Pancreas (tissue), 10 donors: ENCODE data around the gene ANTKMT. TPM values are rescaled to one million over a fixed set of nuclear protein-coding genes. Genes with fewer than 3 reads are reported as not detected.

Experiments
- ATAC-seq, 4 donors: fragments of 200-7000 bp; cut with Tn5 transposase; one replicate each; pipeline versions ENCODE4 v1.8.0 to v1.9.1; 2020; ENCODE audit warnings: mild to moderate bottlenecking in 4 of 4, moderate library complexity in 4 of 4
- DNase-seq, 6 donors: peaks; one replicate each; pipeline ENCODE4 v3.0.0-alpha.2; 2020
- FAIRE-seq: peaks from 2 replicates; lab custom pipeline; 2012; peaks lifted over from hg19 to GRCh38; lab: Jason Lieb, UNC
- H3K27ac ChIP-seq, 4 donors: fragments of 200-600 bp; sonication (generic); 1 replicate in 3 of 4; 2 replicates in 1 of 4; pipeline versions ENCODE4 v1.5.0 to v1.8.0; 2020
- H3K27me3 ChIP-seq, 4 donors: fragments of 200-600 bp; one replicate each; pipeline ENCODE4 v1.8.0; 2021
- H3K36me3 ChIP-seq, 3 donors: fragments of 200-600 bp; sonication (generic) in 1 of 3; one replicate each; pipeline versions ENCODE4 v1.5.0 to v1.8.0; 2020 to 2021
- H3K4me1 ChIP-seq, 3 donors: fragments of 200-600 bp; one replicate each; pipeline ENCODE4 v1.8.0; 2021
- H3K4me3 ChIP-seq, 4 donors: fragments of 200-600 bp; sonication (generic) in 2 of 4; one replicate each; pipeline versions ENCODE4 v1.5.0 to v1.8.0; 2020 to 2021
- H3K9me3 ChIP-seq, 4 donors: fragments of 200-600 bp; one replicate each; pipeline ENCODE4 v1.8.0; 2021
- WGBS, 2 donors: extraction: QIAGEN DNeasy Blood & Tissue Kit; methylation state at CpG; one replicate each; pipeline ENCODE4 v1.1.7; 2013; 5-methylcytosine and 5-hydroxymethylcytosine counted together
- intact Hi-C, 3 donors: fragments of 100-400 bp; cut with DNase I; formaldehyde crosslinking; loops; one replicate each; pipeline versions ENCODE4 v1.11.1 to v1.14.2; 2022
- polyA plus RNA-seq, 2 donors: library from polyadenylated mRNA; stranded (reverse); fragments of 200-250 nt; gene quantifications; one replicate each; pipeline ENCODE4 v1.2.3, GENCODE V29; 2013
- total RNA-seq, 6 donors: library from RNA; stranded (reverse); fragmentation: NEBNext Ultra II Directional in 4 of 6; extraction: Animal tissue kit (Norgen Biotek cat#: 25700) in 4 of 6; gene quantifications; one replicate each; pipeline versions ENCODE4 v1.2.1 to v1.2.4, GENCODE V29; 2021 to 2023
- TF ChIP-seq, protein P1 (sequence below), 4 donors: fragments of 200-600 bp; sonication (generic) in 3 of 4; IDR thresholded peaks; one replicate each; pipeline versions ENCODE4 v1.5.0 to v1.8.0; 2021; ENCODE audit warnings: antibody characterized with exemption in 4 of 4
- donor health status: healthy with polysubstance abuse.
- donor health status: DM: no; HTN: no; CAD: no; lungs with moderate emphysema.
- donor health status: DM: no; HTN: no; CAD: no.
- donor health status: control.
- donor health status: control.
- donor health status: Bipolar disorder and iron deficiency.
- donor health status: DM: yes; HTN: yes; CAD: no.
- donor health status: DM: no; HTN: no; CAD: no.
- donor health status: DM: no; HTN: no; CAD: no.
- donor health status: DM: yes; HTN: yes; CAD: no.

Gene ANTKMT
- total and polyA plus RNA-seq, 8 donors: 12.2 to 41.7 (median 22.1) TPM

DNA sequence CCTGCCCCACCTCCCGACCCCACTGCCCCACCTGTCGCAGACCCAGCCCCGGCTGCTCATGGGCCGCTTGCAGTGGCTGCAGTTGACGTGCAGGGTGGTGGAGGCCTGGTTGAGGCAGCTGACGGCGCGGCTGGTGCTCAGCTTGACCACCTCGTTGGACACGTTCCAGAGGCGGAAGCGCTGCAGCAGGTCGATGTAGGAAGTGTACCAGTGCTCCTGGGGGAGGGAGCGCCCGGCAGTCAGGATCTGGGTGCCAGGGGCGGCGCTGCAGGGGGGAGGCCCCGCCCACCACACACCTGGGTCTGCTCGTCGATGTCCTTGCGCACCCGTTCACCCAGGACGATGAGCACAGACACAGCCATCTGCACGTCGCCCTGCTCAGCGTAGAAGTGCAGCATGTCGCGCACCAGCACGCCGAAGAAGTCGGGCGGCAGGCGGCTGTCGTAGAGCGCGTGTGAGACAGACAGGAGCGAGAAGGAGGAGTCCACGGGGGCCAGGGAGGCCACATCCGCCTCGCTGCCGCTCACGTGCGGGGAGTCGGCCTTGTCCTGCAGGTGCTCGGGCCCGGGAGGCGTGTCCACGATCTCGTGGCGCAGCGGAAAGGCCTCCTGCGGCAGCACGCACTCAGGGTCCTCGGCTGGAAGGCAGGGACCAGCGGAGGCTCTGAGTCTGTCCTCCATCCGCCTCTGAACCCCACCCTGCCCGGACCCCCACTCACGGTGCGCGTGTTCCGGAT lies 35.8 kb upstream of the ANTKMT start:
- peak overlapping the region in 1 of 4 donors; percentile 80 for H3K27ac ChIP-seq
- DNase-seq: peak in 3 of 6 donors; percentile 49 to 78 (median 64)
- TF ChIP-seq, protein P1, sequence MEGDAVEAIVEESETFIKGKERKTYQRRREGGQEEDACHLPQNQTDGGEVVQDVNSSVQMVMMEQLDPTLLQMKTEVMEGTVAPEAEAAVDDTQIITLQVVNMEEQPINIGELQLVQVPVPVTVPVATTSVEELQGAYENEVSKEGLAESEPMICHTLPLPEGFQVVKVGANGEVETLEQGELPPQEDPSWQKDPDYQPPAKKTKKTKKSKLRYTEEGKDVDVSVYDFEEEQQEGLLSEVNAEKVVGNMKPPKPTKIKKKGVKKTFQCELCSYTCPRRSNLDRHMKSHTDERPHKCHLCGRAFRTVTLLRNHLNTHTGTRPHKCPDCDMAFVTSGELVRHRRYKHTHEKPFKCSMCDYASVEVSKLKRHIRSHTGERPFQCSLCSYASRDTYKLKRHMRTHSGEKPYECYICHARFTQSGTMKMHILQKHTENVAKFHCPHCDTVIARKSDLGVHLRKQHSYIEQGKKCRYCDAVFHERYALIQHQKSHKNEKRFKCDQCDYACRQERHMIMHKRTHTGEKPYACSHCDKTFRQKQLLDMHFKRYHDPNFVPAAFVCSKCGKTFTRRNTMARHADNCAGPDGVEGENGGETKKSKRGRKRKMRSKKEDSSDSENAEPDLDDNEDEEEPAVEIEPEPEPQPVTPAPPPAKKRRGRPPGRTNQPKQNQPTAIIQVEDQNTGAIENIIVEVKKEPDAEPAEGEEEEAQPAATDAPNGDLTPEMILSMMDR (IDR thresholded peaks at IDR 0.05): no peak

DNA sequence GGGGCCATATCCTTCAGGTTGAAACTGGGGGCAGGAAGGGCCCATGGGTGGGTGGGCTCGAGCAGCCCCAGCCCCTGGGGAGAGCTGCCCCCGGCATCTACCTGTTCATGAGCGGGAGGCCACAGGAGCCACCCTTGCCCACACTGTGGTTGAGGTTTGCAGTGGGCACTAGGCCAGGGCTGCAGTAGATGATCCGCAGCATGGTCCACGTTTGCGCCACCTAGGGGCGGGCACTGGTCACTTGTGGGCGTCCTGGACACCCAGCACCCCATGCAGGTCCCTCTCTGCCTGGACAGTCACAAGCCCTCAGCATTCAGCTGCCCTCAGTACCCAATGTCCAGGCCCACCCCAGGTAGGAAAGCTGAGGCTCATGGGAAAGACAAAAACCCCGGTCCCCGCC lies 35.0 kb upstream of the ANTKMT start:
- Histone ChIP-seq H3K4me1 (peaks cover 13 to 36% (median 33%) of the 10 kb centered on the region in 3 donors), H3K4me3 (no peak overlapping the region), H3K9me3 (no peaks in the 10 kb centered on the region), H3K27ac (no peak overlapping the region), H3K36me3 (peaks cover 0 to 14% (median 13%) of the 10 kb centered on the region in 3 donors), H3K27me3 (no peaks in the 10 kb centered on the region)
- intact Hi-C loops: no loop called here
- 52 to 64% methylated on average over 10 of the region's 10 CpGs for WGBS, 2 donors
- ATAC-seq (no peak), DNase-seq (peak in 4 of 6 donors; percentile 52 to 86 (median 76)), FAIRE-seq (no peak)
- TF ChIP-seq, protein P1 (IDR thresholded peaks at IDR 0.05): peak in 3 of 4 donors; percentile 17 to 30 (median 20)

More for the DNA sequence above, 35.8 kb upstream of the ANTKMT start:
- ATAC-seq (no peak), FAIRE-seq (no peak)
- 88 to 89% methylated on average over 55 to 61 of the region's 61 CpGs for WGBS, 2 donors
- Histone ChIP-seq H3K36me3 (peaks cover 0 to 14% (median 13%) of the 10 kb centered on the region in 3 donors), H3K4me3 (peak overlapping the region; percentile 52 to 80 (median 72)), H3K4me1 (peaks cover 14 to 37% (median 33%) of the 10 kb centered on the region in 3 donors), H3K27me3 (no peaks in the 10 kb centered on the region), H3K9me3 (no peaks in the 10 kb centered on the region)
- intact Hi-C loops: no loop called here

DNA sequence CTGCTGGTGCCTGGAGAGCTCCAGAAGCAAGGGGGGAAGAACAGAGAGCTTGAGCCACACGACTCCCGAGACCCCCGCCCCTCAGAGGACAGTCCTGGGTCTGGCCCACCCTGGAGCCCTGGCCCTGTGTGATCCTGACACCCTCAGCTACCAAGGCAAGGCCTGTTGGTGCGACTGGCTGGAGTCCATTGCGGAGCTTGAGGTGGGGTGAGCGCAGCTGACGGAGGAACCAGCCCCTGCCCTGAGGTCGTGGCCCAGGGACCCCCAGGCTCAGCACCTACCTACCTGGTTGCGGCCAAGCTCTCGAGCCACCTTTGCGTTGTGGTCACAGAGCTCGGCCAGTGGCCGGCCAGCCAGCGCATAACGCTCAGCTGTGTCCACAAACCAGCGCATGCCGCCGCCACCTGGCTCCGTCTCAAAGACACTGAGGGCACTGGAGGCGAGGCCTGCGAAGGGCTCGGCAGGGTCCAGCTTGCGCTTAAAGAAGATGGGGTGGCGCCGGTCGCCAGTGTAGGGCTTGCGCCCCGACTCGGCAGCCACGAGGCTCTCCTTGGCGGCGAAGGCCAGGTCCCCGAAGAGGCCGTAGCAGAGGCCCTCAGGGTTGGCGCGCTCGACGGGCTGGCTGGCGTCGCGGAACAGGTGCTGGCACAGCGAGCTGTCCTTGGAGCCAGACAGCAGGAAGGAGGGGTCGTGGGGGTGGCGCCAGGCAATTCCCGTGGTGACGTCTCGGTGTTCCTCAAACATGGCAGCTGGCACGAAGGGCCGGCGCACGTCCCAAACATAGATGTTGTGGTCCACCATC lies 34.3 kb upstream of the ANTKMT start:
- ATAC-seq: no peak
- Histone ChIP-seq H3K36me3 (peaks cover 0 to 13% (median 10%) of the 10 kb centered on the region in 3 donors), H3K27me3 (no peaks in the 10 kb centered on the region), H3K27ac (no peak overlapping the region), H3K4me3 (no peak overlapping the region), H3K4me1 (peaks cover 6 to 29% (median 27%) of the 10 kb centered on the region in 3 donors), H3K9me3 (no peaks in the 10 kb centered on the region)
- TF ChIP-seq, protein P1 (IDR thresholded peaks at IDR 0.05): no peak
- DNase-seq: peak in 2 of 6 donors; percentile 36 to 80
- intact Hi-C loops: no loop called here
- WGBS, 2 donors: 88 to 91% methylated on average over 51 of the region's 51 CpGs
- no peak for FAIRE-seq

DNA sequence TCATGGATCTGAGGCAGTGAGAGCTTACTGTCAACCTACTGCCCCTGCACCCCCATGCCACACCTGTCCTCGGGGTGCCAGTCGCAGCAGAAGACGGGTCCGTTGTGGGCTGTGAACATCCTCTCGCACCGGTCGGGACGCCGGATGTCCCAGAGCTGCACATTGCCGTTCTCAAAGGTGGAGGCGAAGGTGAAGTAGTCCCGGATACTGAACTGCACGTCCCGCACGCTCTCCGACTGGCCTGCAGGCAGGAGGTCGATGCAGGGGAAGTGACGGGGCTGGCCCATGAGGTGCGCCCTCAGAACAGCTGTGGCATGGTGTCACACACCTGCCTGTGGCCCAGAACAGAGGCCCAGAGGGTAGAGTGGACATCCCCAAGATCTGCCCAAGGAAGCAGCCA lies 33.4 kb upstream of the ANTKMT start:
- WGBS, 2 donors: 90 to 95% methylated on average over 19 of the region's 19 CpGs

More for the DNA sequence above, 33.4 kb upstream of the ANTKMT start:
- DNase-seq (no peak), ATAC-seq (no peak), FAIRE-seq (no peak)
- peaks cover 0 to 5% (median 2%) of the 10 kb centered on the region in 3 donors for H3K36me3 ChIP-seq
- intact Hi-C loops: no loop called here
- no peak overlapping the region for H3K4me3 ChIP-seq
- no peaks in the 10 kb centered on the region for H3K9me3 ChIP-seq
- H3K4me1 ChIP-seq: peaks cover 4 to 26% (median 21%) of the 10 kb centered on the region in 3 donors
- no peak overlapping the region for H3K27ac ChIP-seq
- TF ChIP-seq, protein P1 (IDR thresholded peaks at IDR 0.05): no peak
- H3K27me3 ChIP-seq: no peaks in the 10 kb centered on the region
